Measurements from ENCODE around the gene ZBP1. TPM values are rescaled to one million over a fixed set of nuclear protein-coding genes. Genes with fewer than 3 reads are reported as not detected.

Gene ZBP1
- total and polyA plus RNA-seq, 2 experiments from 2014 or later, result not detected

GRCh38 chr20:57666106-57666833 is 46.0 kb upstream of the ZBP1 start:
- DNase-seq (ENCODE audit: low read depth in 1 of 2, low spot score in 1 of 2), result no peak
- Histone ChIP-seq H3K27ac (no peak overlapping the region), H3K4me3 (no peak overlapping the region), H3K36me3 (no peaks in the 10 kb centered on the region), H3K9me3 (ENCODE audit: low read depth) (no peaks in the 10 kb centered on the region), H3K4me1 (ENCODE audit: low read depth) (peaks cover 3% of the 10 kb centered on the region), H3K27me3 (no peaks in the 10 kb centered on the region)
- no peak for TF ChIP-seq CTCF (IDR thresholded peaks at IDR 0.05; ENCODE audit: low read depth, low read length)

- no peak for DNase-seq (ENCODE audit: low read depth in 1 of 2, low spot score in 1 of 2)
- H3K27ac ChIP-seq, result no peak overlapping the region
- TF ChIP-seq CTCF (IDR thresholded peaks at IDR 0.05; ENCODE audit: low read depth, low read length), result no peak
- no peaks in the 10 kb centered on the region for H3K4me1 ChIP-seq (ENCODE audit: low read depth)
- no peak overlapping the region for H3K4me3 ChIP-seq
- no peaks in the 10 kb centered on the region for H3K36me3 ChIP-seq
- no peaks in the 10 kb centered on the region for H3K9me3 ChIP-seq (ENCODE audit: low read depth)
- H3K27me3 ChIP-seq, result no peaks in the 10 kb centered on the region
Observed at GRCh38 chr20:57665589-57665971, 45.4 kb upstream of the ZBP1 start.

GRCh38 chr20:57664924-57665588 is 44.8 kb upstream of the ZBP1 start:
- Histone ChIP-seq H3K27me3 (no peaks in the 10 kb centered on the region), H3K4me3 (no peak overlapping the region), H3K36me3 (no peaks in the 10 kb centered on the region), H3K4me1 (ENCODE audit: low read depth) (no peaks in the 10 kb centered on the region), H3K27ac (no peak overlapping the region), H3K9me3 (ENCODE audit: low read depth) (no peaks in the 10 kb centered on the region)
- TF ChIP-seq CTCF (IDR thresholded peaks at IDR 0.05; ENCODE audit: low read depth, low read length), result no peak
- DNase-seq (ENCODE audit: low read depth in 1 of 2, low spot score in 1 of 2), result no peak

- Histone ChIP-seq H3K27me3 (no peaks in the 10 kb centered on the region), H3K9me3 (ENCODE audit: low read depth) (no peaks in the 10 kb centered on the region), H3K4me1 (ENCODE audit: low read depth) (no peaks in the 10 kb centered on the region), H3K4me3 (no peak overlapping the region), H3K27ac (no peak overlapping the region), H3K36me3 (no peaks in the 10 kb centered on the region)
- no peak for DNase-seq (ENCODE audit: low read depth in 1 of 2, low spot score in 1 of 2)
- TF ChIP-seq CTCF (IDR thresholded peaks at IDR 0.05; ENCODE audit: low read depth, low read length), result no peak
Observed at GRCh38 chr20:57664476-57664875, 44.2 kb upstream of the ZBP1 start.

GRCh38 chr20:57663681-57664451 is 43.6 kb upstream of the ZBP1 start:
- Histone ChIP-seq H3K36me3 (no peaks in the 10 kb centered on the region), H3K27ac (no peak overlapping the region), H3K27me3 (no peaks in the 10 kb centered on the region), H3K4me3 (no peak overlapping the region), H3K4me1 (ENCODE audit: low read depth) (no peaks in the 10 kb centered on the region), H3K9me3 (ENCODE audit: low read depth) (no peaks in the 10 kb centered on the region)
- TF ChIP-seq CTCF (IDR thresholded peaks at IDR 0.05; ENCODE audit: low read depth, low read length), result no peak
- no peak for DNase-seq (ENCODE audit: low read depth in 1 of 2, low spot score in 1 of 2)

Data from cardiac muscle cell (in vitro differentiated cells and primary cell).